Smooth muscle cell (in vitro differentiated cells): Measurements from ENCODE around the gene IFT43. TPM values are rescaled to one million over a fixed set of nuclear protein-coding genes. Genes with fewer than 3 reads are reported as not detected.

Experiments
- DNase-seq: peaks from one replicate; lab custom pipeline; 2025; ENCODE audit not compliant: unreplicated experiment; lab: John Stamatoyannopoulos, UW
- H2AFZ ChIP-seq: fragments of 200-600 bp; sonication (generic); 2 replicates; pipeline ENCODE4 v1.6.0; 2016; ENCODE audit warnings: antibody characterized with exemption, low read depth, mild to moderate bottlenecking
- H3F3A ChIP-seq: fragments of 200-600 bp; sonication (generic); 2 replicates; pipeline ENCODE4 v1.6.0; 2017; ENCODE audit warnings: antibody characterized with exemption, low read depth
- H3K27ac ChIP-seq: fragments of 200-600 bp; sonication (generic); 2 replicates; pipeline ENCODE4 v1.5.1; 2016; ENCODE audit warnings: low read depth, mild to moderate bottlenecking
- H3K27me3 ChIP-seq: fragments of 200-600 bp; sonication (generic); 2 replicates; pipeline ENCODE4 v1.6.1; 2016; ENCODE audit warnings: low read depth, mild to moderate bottlenecking
- H3K36me3 ChIP-seq: fragments of 200-600 bp; sonication (generic); 2 replicates; pipeline ENCODE4 v1.5.1; 2016; ENCODE audit warnings: low read depth
- H3K4me1 ChIP-seq: fragments of 200-600 bp; sonication (generic); 2 replicates; pipeline ENCODE4 v1.5.1; 2016; ENCODE audit warnings: low read depth
- H3K4me2 ChIP-seq: fragments of 200-600 bp; sonication (generic); 2 replicates; pipeline ENCODE4 v1.6.0; 2016; ENCODE audit warnings: mild to moderate bottlenecking
- H3K4me3 ChIP-seq: fragments of 200-600 bp; sonication (generic); 2 replicates; pipeline ENCODE4 v1.5.1; 2016; ENCODE audit warnings: mild to moderate bottlenecking
- H3K79me2 ChIP-seq: fragments of 200-600 bp; sonication (generic); 2 replicates; pipeline ENCODE4 v1.6.0; 2016; ENCODE audit warnings: low read depth, mild to moderate bottlenecking
- H3K9ac ChIP-seq: fragments of 200-600 bp; sonication (generic); 2 replicates; pipeline ENCODE4 v1.6.0; 2016; ENCODE audit warnings: low read depth
- H3K9me3 ChIP-seq: fragments of 200-600 bp; sonication (generic); replicated peaks from 2 replicates; pipeline ENCODE4 v1.5.1; 2016; ENCODE audit warnings: low read depth
- H4K20me1 ChIP-seq: fragments of 200-600 bp; sonication (generic); 2 replicates; pipeline ENCODE4 v1.6.0; 2016; ENCODE audit warnings: low read depth
- WGBS: methylation state at CpG from one replicate; pipeline ENCODE4 v1.1.7; 2016; ENCODE audit warnings: low lambda C conversion rate; 5-methylcytosine and 5-hydroxymethylcytosine counted together
- polyA plus RNA-seq: library from polyadenylated mRNA; unstranded; fragments of >200 nt; fragmentation: Nextera tagmentation; extraction: Ambion mirVana; gene quantifications from 2 replicates; pipeline ENCODE4 v1.2.1, GENCODE V29; 2016
- total RNA-seq: library from RNA; depleted of rRNA; stranded (reverse); fragments of >200 nt; gene quantifications from 2 replicates; pipeline ENCODE4 v1.2.3, GENCODE V29; 2014
- TF ChIP-seq, protein P1 (sequence below): fragments of 200-600 bp; sonication (generic); IDR thresholded peaks from 2 replicates; pipeline ENCODE4 v1.5.1; 2017; ENCODE audit warnings: borderline replicate concordance, mild to moderate bottlenecking, antibody characterized with exemption; ENCODE audit not compliant: insufficient read depth, poor library complexity, severe bottlenecking

The IFT43 gene
- total and polyA plus RNA-seq, 2 experiments from 2014 or later: 46.9 to 63.0 TPM

DNA sequence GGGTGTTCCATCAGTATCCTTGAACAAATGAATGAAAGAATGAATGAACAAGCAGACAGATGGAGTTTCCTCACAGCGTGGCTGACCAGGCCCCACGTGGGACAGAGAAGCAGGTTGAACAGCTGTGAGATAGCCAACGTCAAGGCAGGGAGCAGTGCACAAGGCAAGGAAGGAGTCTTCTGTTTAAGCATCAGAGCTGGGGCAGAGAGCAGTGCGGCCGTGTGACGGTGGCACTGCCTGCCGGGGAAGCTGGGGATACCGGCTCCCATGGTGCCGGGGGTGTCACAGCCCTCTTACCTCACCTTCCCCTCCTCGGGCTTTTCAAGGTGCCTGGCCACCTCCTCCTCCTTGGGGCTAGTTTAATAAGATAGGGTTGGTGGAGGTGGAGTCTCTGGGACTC, 92.9 kb downstream of the IFT43 start:
- H3K79me2 ChIP-seq: no peaks in the 10 kb centered on the region
- no peaks in the 10 kb centered on the region for H3K27me3 ChIP-seq
- H3K4me3 ChIP-seq: no peak overlapping the region
- H3K4me1 ChIP-seq: peaks cover 5% of the 10 kb centered on the region
- no peaks in the 10 kb centered on the region for H3K36me3 ChIP-seq
- H3K4me2 ChIP-seq: no peak overlapping the region
- 96% methylated on average over 10 of the region's 10 CpGs for WGBS
- no peak overlapping the region for H3K9ac ChIP-seq
- H3F3A ChIP-seq: no peaks in the 10 kb centered on the region
- DNase-seq: no peak
- TF ChIP-seq, protein P1, sequence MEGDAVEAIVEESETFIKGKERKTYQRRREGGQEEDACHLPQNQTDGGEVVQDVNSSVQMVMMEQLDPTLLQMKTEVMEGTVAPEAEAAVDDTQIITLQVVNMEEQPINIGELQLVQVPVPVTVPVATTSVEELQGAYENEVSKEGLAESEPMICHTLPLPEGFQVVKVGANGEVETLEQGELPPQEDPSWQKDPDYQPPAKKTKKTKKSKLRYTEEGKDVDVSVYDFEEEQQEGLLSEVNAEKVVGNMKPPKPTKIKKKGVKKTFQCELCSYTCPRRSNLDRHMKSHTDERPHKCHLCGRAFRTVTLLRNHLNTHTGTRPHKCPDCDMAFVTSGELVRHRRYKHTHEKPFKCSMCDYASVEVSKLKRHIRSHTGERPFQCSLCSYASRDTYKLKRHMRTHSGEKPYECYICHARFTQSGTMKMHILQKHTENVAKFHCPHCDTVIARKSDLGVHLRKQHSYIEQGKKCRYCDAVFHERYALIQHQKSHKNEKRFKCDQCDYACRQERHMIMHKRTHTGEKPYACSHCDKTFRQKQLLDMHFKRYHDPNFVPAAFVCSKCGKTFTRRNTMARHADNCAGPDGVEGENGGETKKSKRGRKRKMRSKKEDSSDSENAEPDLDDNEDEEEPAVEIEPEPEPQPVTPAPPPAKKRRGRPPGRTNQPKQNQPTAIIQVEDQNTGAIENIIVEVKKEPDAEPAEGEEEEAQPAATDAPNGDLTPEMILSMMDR: no peak
- no peak overlapping the region for H3K27ac ChIP-seq
- H2AFZ ChIP-seq: no peak overlapping the region
- H4K20me1 ChIP-seq: no peaks in the 10 kb centered on the region
- no peaks in the 10 kb centered on the region for H3K9me3 ChIP-seq

DNA sequence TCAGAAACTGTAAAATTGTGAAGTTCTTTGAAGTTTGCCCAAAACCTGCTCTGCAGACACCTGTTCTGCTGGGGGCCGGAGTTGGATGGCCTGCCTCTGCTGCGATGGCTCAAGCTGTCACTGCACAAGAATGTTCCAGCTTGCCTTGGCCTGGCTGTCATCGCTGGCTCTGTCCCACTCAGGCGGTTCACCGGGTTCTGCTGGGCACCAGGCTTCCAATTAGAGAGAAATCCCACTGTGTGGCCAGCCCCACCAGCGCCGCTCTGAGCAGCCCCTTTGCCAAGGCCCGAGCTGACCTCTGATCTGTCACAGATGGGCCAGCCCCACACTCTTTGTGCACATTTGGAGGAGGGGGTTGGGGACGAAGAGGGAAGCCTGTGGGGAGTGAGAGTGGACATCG, 94.5 kb downstream of the IFT43 start:
- 89% methylated on average over 10 of the region's 10 CpGs for WGBS

DNA sequence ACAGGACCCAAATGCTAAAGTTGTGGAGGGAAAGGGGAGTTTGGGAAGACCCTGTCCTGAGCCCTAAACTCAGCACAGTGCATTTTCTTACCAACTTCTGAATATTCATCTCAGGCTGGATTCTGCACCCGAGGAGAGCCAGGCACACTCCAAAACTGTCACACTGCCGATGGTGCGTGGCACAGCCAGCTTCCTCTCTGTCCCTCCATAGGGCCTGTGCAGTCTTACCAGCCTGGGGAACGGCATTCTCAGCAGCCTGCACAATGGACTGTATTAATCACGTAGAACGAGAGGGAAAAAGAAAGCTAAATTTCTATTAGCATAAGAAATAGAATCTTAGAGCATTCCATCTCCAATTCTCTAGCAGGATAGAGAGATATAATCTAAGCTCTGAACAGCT, 94.9 kb downstream of the IFT43 start:
- WGBS: 92% methylated on average over 6 of the region's 6 CpGs
- no peak overlapping the region for H3K27ac ChIP-seq
- H4K20me1 ChIP-seq: no peaks in the 10 kb centered on the region
- H3K4me1 ChIP-seq: peaks cover 22% of the 10 kb centered on the region
- no peaks in the 10 kb centered on the region for H3F3A ChIP-seq
- TF ChIP-seq, protein P1: no peak
- no peak overlapping the region for H3K4me2 ChIP-seq
- no peaks in the 10 kb centered on the region for H3K36me3 ChIP-seq
- no peak for DNase-seq
- H3K4me3 ChIP-seq: no peak overlapping the region
- no peak overlapping the region for H2AFZ ChIP-seq
- H3K79me2 ChIP-seq: no peaks in the 10 kb centered on the region
- H3K27me3 ChIP-seq: no peaks in the 10 kb centered on the region
- H3K9ac ChIP-seq: no peak overlapping the region
- H3K9me3 ChIP-seq: no peaks in the 10 kb centered on the region

More for the DNA sequence above, 94.5 kb downstream of the IFT43 start:
- Histone ChIP-seq H3K79me2 (no peaks in the 10 kb centered on the region), H3K27ac (no peak overlapping the region), H3K9me3 (no peaks in the 10 kb centered on the region), H3K27me3 (no peaks in the 10 kb centered on the region), H3K36me3 (no peaks in the 10 kb centered on the region), H3K4me2 (no peak overlapping the region), H4K20me1 (no peaks in the 10 kb centered on the region), H3F3A (no peaks in the 10 kb centered on the region), H3K9ac (no peak overlapping the region), H2AFZ (no peak overlapping the region), H3K4me3 (no peak overlapping the region), H3K4me1 (peaks cover 20% of the 10 kb centered on the region)
- DNase-seq: no peak
- TF ChIP-seq, protein P1: no peak

DNA sequence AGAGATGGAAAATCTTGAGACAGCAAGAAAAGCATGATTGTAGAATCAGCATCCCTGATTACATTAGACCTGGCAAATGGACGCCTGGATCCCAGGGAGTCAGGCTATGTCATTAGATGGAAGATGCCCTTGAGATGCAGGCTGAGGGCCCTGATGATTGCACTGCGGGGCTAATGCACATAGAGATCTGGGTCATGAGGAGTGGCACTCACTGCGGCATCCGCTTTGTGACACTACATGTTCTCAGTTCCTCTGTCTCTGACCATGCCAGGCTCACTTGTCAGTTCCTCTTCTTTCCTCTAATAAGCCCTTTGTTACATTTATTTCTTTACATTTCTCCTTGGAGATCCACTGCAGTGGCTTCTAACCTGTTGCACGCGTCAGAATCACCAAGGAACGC, 96.1 kb downstream of the IFT43 start:
- H3F3A ChIP-seq: no peaks in the 10 kb centered on the region
- H3K9ac ChIP-seq: no peak overlapping the region
- H3K27me3 ChIP-seq: no peaks in the 10 kb centered on the region
- peaks cover 22% of the 10 kb centered on the region for H3K4me1 ChIP-seq
- H4K20me1 ChIP-seq: no peaks in the 10 kb centered on the region
- no peak overlapping the region for H3K4me2 ChIP-seq
- no peak overlapping the region for H3K4me3 ChIP-seq
- H3K9me3 ChIP-seq: no peaks in the 10 kb centered on the region
- DNase-seq: no peak
- no peak overlapping the region for H2AFZ ChIP-seq
- no peaks in the 10 kb centered on the region for H3K36me3 ChIP-seq
- H3K79me2 ChIP-seq: no peaks in the 10 kb centered on the region
- 99% methylated on average over 7 of the region's 7 CpGs for whole genome bisulfite sequencing
- TF ChIP-seq, protein P1: no peak
- no peak overlapping the region for H3K27ac ChIP-seq
